ENCODE measurements around the gene ZC2HC1C.
"Not testable (repeated sequence)": the region's sequence is repeated elsewhere in the genome, so short reads cannot be mapped to it uniquely, and the experiment has no call there.

The ZC2HC1C gene

GRCh38 chr14:75095690-75096089 lies 26.2 kb downstream of the ZC2HC1C start:
- no peak for DNase-seq

- no peak for DNase-seq
Observed at GRCh38 chr14:75096959-75097358, 27.5 kb downstream of the ZC2HC1C start.

- DNase-seq, result no peak
Observed at GRCh38 chr14:75098212-75098611, 28.8 kb downstream of the ZC2HC1C start.

- no peak for DNase-seq
Observed at GRCh38 chr14:75098682-75099081, 29.2 kb downstream of the ZC2HC1C start.

GRCh38 chr14:75101491-75101890 lies 32.0 kb downstream of the ZC2HC1C start:
- DNase-seq, result no peak

- DNase-seq, result no peak
Observed at GRCh38 chr14:75107186-75107585, 37.7 kb downstream of the ZC2HC1C start.

GRCh38 chr14:75109877-75110276 lies 40.4 kb downstream of the ZC2HC1C start:
- DNase-seq, result no peak

- DNase-seq, result no peak
Observed at GRCh38 chr14:75113932-75114539, 44.6 kb downstream of the ZC2HC1C start.

- peak; percentile 39 for DNase-seq
Observed at GRCh38 chr14:75119056-75119455, 49.6 kb downstream of the ZC2HC1C start.

- no peak for DNase-seq
Observed at GRCh38 chr14:75120541-75121291, 51.3 kb downstream of the ZC2HC1C start.

GRCh38 chr14:75121552-75121951 lies 52.1 kb downstream of the ZC2HC1C start:
- no peak for DNase-seq

GRCh38 chr14:75123991-75124390 lies 54.5 kb downstream of the ZC2HC1C start:
- DNase-seq, result peak; percentile 86

GRCh38 chr14:75125617-75126016 lies 56.2 kb downstream of the ZC2HC1C start:
- peak; percentile 81 for DNase-seq

GRCh38 chr14:75126121-75126544 lies 56.7 kb downstream of the ZC2HC1C start:
- DNase-seq, result no peak

- DNase-seq, result peak; percentile 84
Observed at GRCh38 chr14:75126679-75127473, 57.4 kb downstream of the ZC2HC1C start, which contains the start of gene NEK9. Gene NEK9, minus strand, starts transcription at chr14:75127048. Its CDS starts 127 bp downstream, at chr14:75126921.

- DNase-seq, result not testable (repeated sequence)
Observed at GRCh38 chr14:75127474-75127820, 58.0 kb downstream of the ZC2HC1C start.

- no peak for DNase-seq
Observed at GRCh38 chr14:75127903-75128595, 58.6 kb downstream of the ZC2HC1C start.

GRCh38 chr14:75128596-75128990 lies 59.2 kb downstream of the ZC2HC1C start:
- no peak for DNase-seq
